PC-9 (cell line): ENCODE results near the gene MACROD2.

Experiments
- EZH2 ChIP-seq: fragments of 200-600 bp; sonication (generic); IDR thresholded peaks from 2 replicates; pipeline ENCODE4 v1.8.0; 2017; ENCODE audit warnings: antibody characterized with exemption, low read depth
- TF ChIP-seq, protein P1 (sequence below): fragments of 200-600 bp; sonication (generic); conservative IDR thresholded peaks from 2 replicates; pipeline ENCODE4 v1.6.1; 2017; ENCODE audit warnings: mixed run types, antibody characterized with exemption, mild to moderate bottlenecking, moderate library complexity

DNA sequence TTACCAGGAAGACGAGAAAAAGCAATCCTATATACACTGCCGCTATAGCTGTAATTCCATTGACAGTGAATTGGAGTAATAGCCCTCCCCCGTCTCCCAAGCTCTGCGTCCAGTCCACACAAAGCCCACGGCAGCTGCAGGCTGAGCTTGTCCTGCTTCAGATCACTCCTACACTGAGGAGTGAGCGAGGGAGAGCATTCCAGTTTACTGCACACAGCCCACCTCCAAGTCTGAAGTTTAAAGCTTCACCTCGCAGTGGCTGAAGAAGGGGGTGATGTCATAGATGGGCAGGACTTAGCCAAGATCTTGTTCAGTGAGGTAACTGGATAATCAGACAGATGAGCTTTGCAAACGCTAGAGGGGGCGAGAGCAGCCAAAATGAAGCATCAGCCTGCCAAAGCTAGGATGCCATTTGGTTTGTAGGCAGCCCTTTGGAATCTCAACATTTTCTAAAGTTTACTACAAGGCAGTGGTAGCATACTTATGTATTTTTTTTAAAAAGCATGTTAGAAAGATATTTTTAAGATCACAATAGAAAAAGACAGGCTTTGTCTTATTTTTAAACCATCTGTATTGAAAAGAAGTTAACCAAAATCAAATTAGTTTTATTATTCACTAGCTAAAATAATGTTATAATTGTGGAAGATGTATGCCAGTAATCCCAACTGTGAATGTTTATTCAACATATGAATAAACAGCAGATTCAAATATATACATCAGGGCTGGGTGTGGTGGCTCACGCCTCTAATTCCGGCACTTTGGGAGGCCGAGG is 342.3 kb downstream of the MACROD2 start, which contains the start of gene FLRT3:
- TF ChIP-seq, protein P1, sequence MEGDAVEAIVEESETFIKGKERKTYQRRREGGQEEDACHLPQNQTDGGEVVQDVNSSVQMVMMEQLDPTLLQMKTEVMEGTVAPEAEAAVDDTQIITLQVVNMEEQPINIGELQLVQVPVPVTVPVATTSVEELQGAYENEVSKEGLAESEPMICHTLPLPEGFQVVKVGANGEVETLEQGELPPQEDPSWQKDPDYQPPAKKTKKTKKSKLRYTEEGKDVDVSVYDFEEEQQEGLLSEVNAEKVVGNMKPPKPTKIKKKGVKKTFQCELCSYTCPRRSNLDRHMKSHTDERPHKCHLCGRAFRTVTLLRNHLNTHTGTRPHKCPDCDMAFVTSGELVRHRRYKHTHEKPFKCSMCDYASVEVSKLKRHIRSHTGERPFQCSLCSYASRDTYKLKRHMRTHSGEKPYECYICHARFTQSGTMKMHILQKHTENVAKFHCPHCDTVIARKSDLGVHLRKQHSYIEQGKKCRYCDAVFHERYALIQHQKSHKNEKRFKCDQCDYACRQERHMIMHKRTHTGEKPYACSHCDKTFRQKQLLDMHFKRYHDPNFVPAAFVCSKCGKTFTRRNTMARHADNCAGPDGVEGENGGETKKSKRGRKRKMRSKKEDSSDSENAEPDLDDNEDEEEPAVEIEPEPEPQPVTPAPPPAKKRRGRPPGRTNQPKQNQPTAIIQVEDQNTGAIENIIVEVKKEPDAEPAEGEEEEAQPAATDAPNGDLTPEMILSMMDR = peak; percentile 80
- no peak for TF ChIP-seq EZH2
